ENCODE results near the gene SLCO2B1.

GRCh38 chr11:75237050-75237449 lies 86.1 kb downstream of the SLCO2B1 start:
- TF ChIP-seq CTCF (conservative IDR thresholded peaks at IDR 0.05; ENCODE audit: low read depth, low read length) (no peak), EZH2 (IDR thresholded peaks at IDR 0.05; ENCODE audit: borderline replicate concordance, low read depth, low read length, poor library complexity, severe bottlenecking) (no peak)

Measured in A673 (cell line).